ENCODE results near the gene MTA2.
"Not testable (repeated sequence)": the region's sequence is repeated elsewhere in the genome, so short reads cannot be mapped to it uniquely, and the experiment has no call there.

The MTA2 gene

GRCh38 chr11:62601372-62602140, at the start of gene MTA2:
Gene MTA2 (minus strand): TSS chr11:62601865. CDS start chr11:62601450, 415 bp downstream.
- peak; percentile 93 for DNase-seq

- not testable (repeated sequence) for DNase-seq
Measured at GRCh38 chr11:62650283-62650682, 48.6 kb upstream of the MTA2 start.

GRCh38 chr11:62649486-62649885, 47.8 kb upstream of the MTA2 start:
- no peak for DNase-seq

GRCh38 chr11:62648967-62649364, 47.3 kb upstream of the MTA2 start:
- no peak for DNase-seq

GRCh38 chr11:62648185-62648966, 46.7 kb upstream of the MTA2 start:
- no peak for DNase-seq

GRCh38 chr11:62647609-62648005, 45.9 kb upstream of the MTA2 start:
- no peak for DNase-seq

- no peak for DNase-seq
Measured at GRCh38 chr11:62646825-62647608, 45.4 kb upstream of the MTA2 start.

GRCh38 chr11:62645946-62646824, 44.5 kb upstream of the MTA2 start, which contains the start of gene GANAB:
Gene GANAB (minus strand): TSS chr11:62646613. CDS start chr11:62646599, 14 bp downstream.
- peak; percentile 91 for DNase-seq

GRCh38 chr11:62645671-62645945, 43.9 kb upstream of the MTA2 start:
- no peak for DNase-seq

GRCh38 chr11:62644220-62644619, 42.6 kb upstream of the MTA2 start:
- no peak for DNase-seq

GRCh38 chr11:62632492-62632891, 30.8 kb upstream of the MTA2 start:
- no peak for DNase-seq

- no peak for DNase-seq
Measured at GRCh38 chr11:62627713-62628112, 26.0 kb upstream of the MTA2 start.

GRCh38 chr11:62622476-62623089, 20.9 kb upstream of the MTA2 start:
- no peak for DNase-seq

- peak; percentile 80 for DNase-seq
Measured at GRCh38 chr11:62621567-62622470, 20.2 kb upstream of the MTA2 start, which contains the start of gene B3GAT3. Gene B3GAT3 (minus strand): TSS chr11:62621986. CDS start chr11:62621947, 39 bp downstream.

- DNase-seq = no peak
Measured at GRCh38 chr11:62621027-62621566, 19.4 kb upstream of the MTA2 start.

- DNase-seq = not testable (repeated sequence)
Measured at GRCh38 chr11:62616957-62617356, 15.3 kb upstream of the MTA2 start.

GRCh38 chr11:62615521-62615920, 13.9 kb upstream of the MTA2 start:
- DNase-seq = no peak

- no peak for DNase-seq
Measured at GRCh38 chr11:62614275-62614674, 12.6 kb upstream of the MTA2 start.

GRCh38 chr11:62613291-62613778, 11.7 kb upstream of the MTA2 start:
- no peak for DNase-seq

All from NCI-H1694 (cell line).